NCI-H510A treated with DMSO at 0.1 percent for 48 hours (cell line): ENCODE results near the gene MAST4.

Experiments
- DNase-seq: peaks from one replicate; lab custom pipeline; 2025; lab: John Stamatoyannopoulos, UW

MAST4 gene

DNA sequence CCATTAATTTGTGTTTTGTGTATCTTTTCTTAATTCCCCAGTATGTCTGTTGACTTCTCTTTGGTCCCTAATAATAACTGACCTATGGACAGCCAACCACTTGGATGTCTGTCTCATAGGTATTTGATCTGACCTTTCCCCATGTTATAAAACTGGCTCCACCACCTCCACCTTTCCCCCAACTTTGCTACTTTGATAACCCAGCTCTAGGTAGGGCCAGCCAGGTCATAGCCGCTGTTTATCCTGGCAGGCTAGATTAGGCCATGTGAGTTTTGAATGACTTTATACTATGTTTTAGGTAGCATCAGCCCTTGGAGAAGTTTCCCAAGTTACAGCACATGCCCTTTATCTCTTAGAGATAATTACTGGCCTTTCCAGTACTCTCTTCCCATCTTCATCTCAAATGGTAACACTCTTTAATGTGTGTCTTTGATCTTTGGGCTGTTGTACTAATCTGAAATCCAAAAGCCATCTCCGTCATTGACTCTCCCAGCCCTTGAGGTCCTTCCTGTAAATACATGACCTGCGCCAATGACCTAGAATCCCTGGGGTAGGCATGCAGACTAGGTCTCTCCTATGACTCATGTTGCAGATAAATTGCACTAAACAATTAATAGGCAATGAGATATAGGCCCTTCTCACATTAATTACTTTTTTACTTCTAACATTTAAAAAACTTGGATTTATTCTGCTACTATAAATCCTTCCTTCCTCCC lies 447.8 kb downstream of the MAST4 start:
- no peak for DNase-seq

DNA sequence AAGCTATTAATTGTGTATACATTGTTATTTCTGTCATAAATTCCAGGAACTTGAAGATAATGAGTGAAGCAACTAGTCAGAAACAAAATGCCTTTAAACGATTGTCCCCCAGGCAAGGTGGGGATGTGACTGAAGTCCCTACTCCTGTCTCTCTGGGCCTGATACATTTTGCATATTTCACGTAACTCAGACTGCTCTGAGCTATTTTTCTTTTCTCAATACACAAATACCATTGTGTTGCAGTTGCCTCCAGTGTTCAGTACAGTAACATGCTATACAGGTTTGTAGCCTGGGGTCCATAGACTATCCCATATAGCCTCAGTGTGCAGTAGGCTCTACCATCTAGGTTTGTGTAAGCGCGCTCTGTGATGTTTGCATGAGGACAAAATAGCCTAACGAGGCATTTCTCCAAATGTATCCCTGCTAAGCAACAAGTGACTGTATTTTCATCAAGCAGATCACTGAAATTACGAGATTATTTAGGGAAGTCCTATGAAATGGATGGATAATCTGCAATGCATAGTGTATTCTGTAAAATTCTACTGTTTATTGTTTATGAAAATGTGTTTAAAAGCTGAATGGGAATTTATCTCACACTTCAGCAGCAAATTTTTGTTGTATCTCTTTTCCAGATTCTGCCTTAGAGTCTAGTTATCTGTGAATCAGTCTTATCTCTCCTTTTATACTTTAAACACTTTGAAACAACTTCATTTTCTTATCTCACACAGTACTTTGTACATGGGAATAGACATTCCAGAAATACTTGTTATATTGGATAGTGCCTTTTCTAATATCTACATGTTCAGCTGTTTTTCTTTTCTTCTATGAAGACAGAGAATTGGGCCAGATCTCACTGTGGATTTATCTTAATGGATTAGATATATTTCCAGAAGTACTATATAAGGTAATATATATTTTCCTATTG lies 449.9 kb downstream of the MAST4 start:
- DNase-seq = no peak

DNA sequence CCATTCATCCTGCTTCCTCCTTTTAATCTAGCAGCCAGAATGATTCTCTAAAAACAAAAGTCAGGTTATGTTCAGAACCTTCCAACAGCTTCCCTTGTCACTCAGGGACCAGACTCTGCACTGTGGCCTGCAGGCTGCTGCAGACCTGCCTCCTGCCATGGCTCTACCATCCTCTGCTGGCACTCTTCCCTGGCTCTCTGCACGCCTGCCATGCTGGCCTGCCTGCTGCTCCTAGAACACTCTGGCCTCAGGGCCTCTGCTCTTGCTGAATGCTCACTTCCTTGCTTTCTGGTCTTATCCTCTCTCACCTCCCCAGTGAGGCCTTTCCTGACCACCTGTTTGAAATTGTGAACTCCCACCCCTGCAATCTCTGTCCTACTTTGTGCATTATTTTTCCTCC lies 451.0 kb downstream of the MAST4 start:
- no peak for DNase-seq

DNA sequence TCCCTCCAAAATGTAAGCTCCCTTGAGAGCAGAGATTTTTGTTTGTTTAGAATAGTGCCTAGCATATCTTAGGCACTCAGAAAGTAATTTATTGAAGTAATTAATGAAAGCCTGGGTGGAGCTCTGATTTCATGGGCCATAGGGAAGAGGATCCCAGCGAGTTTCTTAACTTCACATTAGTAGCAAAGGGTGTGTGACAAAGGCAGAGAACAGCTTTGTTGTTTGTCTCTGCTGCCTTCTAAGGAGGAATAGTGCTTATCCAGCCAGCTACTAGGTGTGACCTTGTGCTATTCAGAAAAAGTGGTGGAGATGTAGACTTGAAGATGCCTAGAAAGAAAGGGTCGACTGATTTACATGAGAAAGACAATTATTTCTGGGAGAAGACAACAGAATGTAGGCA lies 451.4 kb downstream of the MAST4 start:
- no peak for DNase-seq

DNA sequence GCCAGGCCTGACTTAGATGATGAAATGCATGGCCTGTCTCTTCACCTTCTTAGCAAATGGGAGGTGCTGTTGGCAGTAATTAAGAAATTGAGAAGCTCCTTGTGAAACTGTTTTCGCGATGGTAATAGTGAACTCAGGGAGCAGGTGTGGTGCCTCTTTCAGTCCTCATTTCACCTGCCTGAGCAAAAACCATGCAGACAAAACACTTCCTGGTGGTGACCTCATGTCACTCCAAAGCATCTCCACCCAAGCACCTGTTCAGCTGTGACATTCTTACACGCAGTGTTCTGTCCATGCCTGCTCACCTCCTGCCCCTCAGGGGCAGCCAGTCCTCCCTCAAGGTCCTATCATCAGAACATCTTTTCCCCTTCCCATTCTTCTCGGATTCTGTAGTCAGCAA lies 453.9 kb downstream of the MAST4 start:
- peak; percentile 63 for DNase-seq

DNA sequence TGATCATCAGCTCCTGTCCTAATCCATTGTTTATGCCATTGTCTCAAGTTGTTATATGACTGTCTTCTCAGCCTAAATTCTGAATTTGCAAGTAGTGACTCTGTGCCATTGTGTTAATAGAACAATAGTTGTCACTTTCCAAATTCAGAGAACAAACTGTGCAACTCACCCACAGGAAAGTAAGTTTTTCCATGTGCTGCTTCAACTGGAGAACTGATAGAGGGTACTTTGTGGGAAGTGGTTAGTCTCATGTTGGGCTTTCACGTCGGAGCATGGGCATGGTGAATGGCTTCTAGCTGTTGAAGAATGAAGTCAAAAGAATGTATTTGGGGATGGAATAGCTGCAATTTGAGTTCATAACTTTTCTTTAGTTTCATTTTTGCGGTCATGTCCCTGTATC lies 454.4 kb downstream of the MAST4 start:
- DNase-seq = no peak

DNA sequence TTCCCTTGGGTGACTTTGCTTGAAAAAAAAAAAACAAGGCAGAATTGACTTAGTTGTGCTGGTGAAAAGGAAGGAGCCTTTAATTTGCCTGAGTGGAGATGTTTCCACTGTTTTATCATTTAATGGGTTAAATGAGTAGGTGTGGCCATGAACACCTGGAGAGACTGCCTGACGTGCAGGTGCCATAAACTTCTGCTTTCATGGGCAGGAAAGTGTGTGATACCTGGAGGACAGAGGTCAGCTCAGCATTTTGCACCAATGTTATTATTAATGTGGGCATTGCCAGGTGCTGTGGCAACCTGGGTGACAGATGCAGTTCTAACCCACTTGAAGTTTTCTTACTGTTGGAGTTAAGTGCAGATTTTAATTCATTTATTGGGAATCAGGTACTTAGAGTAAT lies 455.0 kb downstream of the MAST4 start:
- DNase-seq = peak; percentile 20

DNA sequence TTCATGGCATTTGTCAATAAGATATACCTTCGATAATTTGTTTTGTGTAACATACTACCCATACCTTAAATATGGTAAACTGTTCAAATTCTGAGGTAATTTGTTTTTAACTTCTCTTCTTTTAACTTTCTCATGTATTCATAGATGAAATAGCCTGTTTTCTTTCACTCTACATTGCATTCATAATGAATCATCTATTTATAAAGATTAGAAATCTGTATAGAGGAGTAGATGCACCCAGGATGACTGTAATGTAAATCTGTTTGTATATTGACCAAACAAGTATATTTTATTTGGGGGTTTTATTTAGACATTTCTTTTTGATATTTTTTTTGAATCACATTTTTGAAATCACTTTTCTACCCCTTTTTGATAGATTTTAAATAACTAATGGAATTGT lies 455.8 kb downstream of the MAST4 start:
- no peak for DNase-seq

DNA sequence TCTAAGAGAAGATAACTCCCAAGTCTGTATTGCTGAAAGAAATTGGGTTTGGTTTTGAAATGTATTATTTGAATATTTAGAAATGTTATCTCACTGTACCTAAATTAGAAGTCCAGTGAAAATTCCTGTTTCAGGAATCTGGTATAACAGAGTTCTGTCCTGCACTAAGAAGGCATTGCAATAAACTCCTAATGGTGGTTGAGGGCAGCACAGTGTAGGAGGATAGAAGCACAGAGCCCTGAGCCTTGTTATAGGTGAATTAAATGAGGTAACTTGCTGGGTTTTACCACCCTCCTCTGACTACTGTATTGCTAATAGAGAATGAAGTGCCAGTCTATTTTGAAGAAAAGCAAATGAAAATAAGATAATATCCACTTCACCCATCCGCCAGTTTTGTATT lies 457.0 kb downstream of the MAST4 start:
- DNase-seq = no peak

DNA sequence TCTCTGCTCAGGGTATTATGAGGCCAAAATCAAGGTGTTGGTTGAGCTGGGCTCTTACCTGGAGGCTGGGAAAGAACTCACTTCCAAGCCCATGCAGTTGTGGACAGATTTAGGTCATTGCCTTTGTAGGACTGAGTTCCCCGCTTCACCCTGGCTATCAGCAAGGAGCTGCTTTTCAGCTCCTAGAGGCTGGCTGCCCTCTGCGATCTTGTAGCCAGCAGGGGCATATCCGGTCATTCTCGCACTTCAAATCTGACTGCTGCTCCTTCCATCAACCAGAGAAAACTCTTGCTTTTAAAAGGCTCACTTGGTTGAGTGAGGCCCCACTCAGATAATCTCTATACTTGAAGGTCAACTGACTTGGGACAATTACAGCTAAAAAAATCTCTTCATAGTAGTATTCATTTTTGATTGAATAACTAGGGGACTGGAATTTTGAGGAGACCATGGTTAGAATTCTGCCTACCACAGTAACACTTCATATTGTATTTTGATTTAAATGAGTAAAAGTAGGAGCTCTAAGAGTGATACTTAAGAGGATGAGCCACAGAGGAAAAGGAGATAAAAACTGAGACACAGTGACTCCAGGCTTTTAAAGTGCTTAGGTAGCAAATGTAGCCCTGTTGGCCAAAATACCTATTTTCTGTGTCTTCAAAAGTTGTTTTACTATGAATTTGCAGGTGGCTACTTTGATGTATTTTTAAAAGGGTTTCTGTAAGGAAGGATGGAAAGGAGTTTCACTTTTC lies 463.0 kb downstream of the MAST4 start:
- no peak for DNase-seq

DNA sequence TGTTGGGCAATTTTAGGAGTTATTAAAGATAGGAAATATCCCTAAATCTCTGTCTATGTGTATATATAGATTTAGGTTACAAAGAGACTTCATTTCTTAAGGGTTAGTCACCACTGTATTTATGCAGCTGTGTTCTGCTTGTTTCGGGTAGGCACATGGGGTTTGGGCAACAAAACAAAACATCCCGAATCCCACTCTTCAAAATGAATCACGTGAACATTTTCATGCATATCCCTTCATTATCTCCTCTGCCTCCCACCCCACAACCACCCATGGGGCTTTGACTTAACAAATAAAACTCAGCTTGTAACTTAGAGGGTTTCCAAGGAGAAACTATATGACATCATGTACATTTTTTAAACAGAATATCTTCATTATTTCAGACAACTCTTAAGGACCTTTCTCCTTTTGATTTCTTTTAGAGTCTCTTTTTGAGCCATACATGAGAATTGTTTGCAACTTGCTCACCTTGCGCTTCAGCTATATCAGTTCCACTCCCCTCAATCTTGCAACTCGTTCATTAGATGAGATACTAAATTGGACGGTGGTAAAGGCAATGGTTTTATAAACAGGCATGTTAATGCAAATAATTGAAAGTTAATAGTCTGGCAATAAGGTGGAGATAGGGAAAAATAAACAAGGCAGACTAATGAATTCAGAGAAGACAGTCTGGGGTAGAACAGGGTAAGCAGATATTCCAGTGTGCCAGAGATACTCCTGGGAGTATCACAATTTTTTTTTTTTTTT lies 463.7 kb downstream of the MAST4 start:
- DNase-seq = no peak

DNA sequence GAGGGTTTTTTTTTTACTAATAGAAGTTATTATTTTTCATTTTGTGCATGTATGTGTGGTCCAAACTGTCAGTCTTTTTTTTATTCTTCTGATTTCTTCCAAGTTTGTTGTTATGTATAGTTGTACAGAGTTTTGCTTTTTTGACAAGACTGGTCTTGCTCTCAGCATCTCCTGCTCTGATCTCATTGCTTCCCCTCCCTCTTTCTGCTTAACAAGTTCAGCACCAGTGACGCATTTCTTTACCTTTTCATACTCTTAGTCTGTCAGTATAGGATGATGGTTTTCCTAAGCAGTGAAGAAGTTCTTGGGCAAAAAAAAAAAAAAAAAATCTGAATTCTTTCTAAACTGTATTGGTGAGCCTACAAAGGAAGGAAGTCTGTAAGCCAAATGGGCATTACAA lies 465.3 kb downstream of the MAST4 start:
- DNase-seq = no peak

DNA sequence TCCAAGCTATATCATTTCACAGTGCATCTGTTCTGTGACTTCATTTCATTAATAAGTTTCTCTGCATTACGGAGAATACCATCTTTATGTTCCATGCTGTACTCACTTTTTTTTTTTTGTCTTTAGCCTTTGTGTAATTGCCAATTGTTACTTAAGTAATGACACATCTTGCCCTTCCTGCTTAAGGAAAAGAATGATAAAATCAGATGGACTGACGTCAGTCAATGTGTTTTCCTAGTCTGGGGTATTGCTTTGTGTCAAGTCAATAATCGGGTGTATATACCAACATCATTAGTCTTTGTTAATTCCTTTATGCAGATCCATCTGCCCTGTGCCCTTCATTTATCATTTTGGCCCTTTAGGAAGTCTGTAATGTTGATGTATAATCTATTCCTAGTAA lies 466.9 kb downstream of the MAST4 start:
- DNase-seq = no peak

DNA sequence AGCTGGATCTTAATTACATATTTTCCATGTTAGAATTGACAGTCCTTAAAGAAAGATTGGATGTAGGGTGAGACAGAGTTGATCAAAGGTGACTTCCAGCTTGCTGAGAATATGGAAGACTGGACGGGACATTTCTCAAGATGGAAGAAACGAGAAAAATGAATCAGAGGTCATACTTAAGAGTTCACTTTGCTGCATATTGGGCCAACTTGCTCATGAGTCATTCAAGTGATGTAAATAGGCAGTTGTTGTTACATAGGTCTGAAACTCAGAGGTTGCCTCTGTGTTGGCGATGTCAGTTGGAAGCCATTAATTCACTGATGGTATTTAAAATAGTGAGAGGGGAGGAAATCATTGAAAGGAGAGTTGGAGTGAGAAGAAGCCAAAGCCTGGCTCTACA lies 467.6 kb downstream of the MAST4 start:
- no peak for DNase-seq

DNA sequence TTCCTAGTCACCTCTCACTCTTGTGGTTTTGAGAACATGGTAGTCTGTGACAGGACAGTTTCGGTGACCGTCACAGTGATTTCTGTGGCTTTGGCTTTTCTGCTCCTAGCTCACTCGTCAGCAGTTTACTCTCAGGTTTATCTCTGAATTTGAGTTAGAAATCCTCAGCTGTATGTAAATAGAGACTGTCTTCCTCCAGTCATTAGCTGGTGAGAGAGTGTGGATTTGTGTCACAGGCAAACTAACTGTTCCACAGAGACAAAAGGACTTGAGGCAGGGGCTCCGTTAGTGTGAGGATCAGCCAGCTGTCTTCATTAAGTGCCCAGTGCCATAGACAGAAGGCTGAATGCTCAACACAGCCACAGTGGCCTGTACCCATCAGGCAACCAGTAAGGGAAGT lies 469.0 kb downstream of the MAST4 start:
- DNase-seq = peak; percentile 17

DNA sequence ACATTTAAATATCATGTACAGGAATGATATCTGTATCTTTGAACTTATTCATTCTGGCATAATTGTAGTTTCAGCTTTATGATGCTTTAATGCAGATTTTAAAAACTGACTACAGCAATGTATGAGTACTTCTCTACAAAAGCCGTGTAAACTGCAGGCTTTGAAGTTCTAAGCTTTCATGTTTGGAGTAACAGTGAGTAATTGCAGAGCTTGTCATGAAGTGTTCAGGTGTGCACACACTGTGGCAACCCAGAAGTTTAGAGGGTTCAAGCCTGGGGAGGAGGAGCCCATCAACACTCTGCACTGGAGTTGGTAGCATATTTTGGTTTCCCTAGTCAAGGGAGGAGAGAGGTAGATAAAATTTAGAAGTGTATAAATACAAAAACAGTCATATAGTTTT lies 469.5 kb downstream of the MAST4 start:
- no peak for DNase-seq

DNA sequence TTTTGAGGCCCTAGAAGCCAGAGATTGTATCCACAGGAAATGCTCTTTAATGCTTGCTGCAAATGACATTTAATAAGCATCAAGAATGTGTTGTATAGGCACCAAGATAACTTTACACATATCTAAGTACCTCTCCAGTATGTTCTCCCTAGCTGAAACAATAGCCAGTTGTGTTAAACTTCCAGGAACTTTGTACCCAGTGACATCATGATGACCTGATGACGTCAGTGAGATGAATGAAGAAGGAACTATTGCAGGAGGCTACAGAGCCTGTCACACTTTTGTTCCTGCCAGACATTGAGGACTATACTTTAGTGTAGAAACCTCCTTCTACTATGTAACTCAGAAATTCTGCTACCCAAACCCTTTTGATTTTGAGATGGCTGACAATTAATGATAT lies 470.6 kb downstream of the MAST4 start:
- DNase-seq = no peak

DNA sequence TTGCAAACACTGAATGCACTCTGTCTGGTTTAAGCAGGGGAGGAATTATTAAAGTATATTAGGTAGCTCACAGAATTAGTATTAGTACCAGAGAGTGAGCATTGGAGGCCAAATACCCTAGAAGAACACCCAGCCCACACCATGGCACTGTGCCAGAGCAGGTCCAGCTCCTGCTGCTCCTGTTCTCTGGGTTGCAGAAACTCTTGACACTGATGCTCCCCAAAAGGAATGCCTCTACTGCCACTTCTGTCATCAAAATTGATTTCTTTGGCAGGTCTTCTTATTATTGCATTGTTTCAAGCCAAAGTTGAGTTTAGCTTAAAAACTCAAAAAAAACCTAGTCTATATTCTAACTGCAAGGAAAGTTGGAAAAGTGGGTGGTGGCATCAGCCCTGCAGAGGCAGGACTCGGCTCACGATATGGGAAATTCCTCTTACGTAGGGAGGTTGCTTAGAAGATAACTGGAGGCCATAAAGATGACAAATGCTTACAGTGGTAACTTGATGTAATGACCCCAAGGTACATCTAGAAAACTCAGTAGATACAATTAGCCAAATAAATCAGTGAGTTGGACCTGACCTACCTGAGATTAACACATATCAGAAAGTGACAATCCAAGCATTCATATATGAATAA lies 477.0 kb downstream of the MAST4 start:
- no peak for DNase-seq

DNA sequence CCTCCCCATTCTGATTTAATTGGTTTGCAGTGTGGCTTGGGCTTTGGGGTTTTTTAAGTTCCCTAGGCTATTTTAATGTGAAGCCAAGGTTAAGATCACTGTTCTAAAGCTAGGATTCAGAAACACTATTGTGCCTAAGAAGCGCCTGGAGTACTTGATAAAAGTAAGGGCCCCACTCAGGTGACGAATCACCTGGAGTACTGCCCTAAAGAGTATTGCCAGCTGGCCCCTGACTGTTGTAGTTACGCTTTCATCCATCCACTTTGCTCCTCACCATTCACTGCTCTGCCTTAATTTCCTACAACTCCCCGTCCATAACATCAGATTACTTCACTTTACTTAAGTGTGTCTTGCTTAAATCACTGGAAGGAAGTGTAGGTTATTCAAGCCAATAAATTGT lies 481.1 kb downstream of the MAST4 start:
- peak; percentile 2 for DNase-seq

DNA sequence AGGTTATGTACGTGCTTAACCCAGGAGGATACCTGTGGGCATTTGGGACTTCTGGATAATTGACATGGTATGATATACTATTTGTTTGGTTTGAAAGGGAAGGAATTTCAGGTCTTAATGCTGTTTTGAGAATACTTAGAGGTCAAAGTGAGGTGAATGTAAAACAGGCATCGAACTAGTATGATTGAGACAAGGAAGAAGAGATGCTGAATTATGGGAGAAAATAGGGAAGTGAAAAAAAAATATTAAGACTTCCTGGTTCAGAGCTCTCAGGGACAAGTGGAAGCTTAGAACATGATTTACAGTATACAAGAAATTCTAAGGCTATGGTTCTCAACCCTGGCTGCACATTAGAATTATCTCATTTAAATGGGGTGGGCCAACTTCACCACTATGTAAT lies 485.1 kb downstream of the MAST4 start:
- DNase-seq = no peak

DNA sequence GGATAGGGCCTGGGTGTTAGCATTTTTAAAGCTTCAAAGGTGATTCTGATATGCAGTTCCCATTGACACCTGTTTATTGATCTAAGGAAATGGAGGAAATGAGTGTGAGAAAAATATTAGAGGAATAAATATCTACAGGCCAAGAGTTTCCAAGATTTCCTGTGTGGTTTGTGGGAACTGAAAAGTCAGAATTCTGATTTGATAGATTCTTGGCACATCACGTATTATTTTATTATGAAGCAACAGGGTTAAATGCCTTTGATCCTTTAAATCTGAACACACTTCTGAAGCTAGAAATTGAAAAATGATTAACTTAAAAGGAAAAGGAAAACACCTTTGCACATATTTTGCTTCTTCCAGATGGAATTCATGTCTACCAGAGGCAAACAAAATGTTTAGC lies 486.7 kb downstream of the MAST4 start:
- no peak for DNase-seq

DNA sequence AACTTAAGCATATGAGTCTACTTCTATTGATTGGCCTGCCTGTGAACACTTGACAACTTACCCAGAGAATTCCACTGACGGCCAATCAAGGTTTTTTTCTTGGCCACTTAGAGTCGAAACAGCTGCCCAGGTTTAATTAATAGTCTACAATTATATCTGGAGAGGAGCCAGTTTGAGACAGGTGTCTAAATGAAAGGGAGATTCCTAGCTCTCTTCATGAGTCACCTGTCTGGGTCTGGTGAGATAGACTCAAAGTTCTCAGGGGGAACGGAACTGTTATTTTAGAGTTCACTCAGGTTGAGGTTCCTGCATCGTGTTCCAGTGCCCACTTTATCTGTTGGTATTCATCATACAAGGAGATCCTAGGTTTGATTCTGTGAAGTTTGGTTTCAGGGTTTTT lies 489.4 kb downstream of the MAST4 start:
- DNase-seq = peak; percentile 23
